Lower leg skin (tissue), 3 donors: ENCODE measurements around the gene SLC16A3.

Experiments
- POLR2A ChIP-seq, 2 donors: fragments of 450-650 bp; IDR thresholded peaks; one replicate each; pipeline ENCODE4 v1.6.1; 2016 to 2017; ENCODE audit warnings: antibody characterized with exemption in 2 of 2, mild to moderate bottlenecking in 1 of 2, moderate library complexity in 1 of 2
- TF ChIP-seq, protein P1 (sequence below), 3 donors: fragments of 450-650 bp; IDR thresholded peaks; one replicate each; pipeline ENCODE4 v1.5.1; 2016; ENCODE audit warnings: antibody characterized with exemption in 3 of 3, mild to moderate bottlenecking in 3 of 3, moderate library complexity in 2 of 3

DNA sequence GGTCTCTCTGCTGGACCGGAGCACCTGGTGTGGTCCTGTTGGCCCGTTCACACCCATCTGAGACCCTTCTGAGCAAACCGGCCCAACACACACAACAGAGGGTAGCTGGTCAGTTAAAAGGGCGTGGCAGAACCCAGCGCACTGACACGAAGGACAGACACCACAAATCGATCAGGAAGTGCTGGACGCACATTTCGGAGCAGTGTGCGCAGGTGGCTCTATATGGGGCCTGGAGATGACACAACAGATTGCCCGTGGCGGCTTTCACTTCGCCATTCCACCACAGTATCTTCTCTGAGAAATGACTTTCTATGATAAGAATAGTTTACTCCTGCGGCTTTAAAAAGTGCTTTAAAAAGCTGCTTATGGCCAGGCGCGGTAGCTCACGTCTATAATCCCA, 28.7 kb upstream of the SLC16A3 start:
- TF ChIP-seq, protein P1, sequence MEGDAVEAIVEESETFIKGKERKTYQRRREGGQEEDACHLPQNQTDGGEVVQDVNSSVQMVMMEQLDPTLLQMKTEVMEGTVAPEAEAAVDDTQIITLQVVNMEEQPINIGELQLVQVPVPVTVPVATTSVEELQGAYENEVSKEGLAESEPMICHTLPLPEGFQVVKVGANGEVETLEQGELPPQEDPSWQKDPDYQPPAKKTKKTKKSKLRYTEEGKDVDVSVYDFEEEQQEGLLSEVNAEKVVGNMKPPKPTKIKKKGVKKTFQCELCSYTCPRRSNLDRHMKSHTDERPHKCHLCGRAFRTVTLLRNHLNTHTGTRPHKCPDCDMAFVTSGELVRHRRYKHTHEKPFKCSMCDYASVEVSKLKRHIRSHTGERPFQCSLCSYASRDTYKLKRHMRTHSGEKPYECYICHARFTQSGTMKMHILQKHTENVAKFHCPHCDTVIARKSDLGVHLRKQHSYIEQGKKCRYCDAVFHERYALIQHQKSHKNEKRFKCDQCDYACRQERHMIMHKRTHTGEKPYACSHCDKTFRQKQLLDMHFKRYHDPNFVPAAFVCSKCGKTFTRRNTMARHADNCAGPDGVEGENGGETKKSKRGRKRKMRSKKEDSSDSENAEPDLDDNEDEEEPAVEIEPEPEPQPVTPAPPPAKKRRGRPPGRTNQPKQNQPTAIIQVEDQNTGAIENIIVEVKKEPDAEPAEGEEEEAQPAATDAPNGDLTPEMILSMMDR (IDR thresholded peaks at IDR 0.05), result no peak
- no peak for TF ChIP-seq POLR2A (IDR thresholded peaks at IDR 0.05)
